ENCODE data around the gene AXL. TPM values are rescaled to one million over a fixed set of nuclear protein-coding genes. Genes with fewer than 3 reads are reported as not detected.

Gene AXL
- total and polyA plus RNA-seq, 2 of the 13 experiments (the other 11 are each of a cell fraction or from before 2014, with no cell fraction given) = 0.71 to 5.9 TPM

- TF ChIP-seq, protein P1, sequence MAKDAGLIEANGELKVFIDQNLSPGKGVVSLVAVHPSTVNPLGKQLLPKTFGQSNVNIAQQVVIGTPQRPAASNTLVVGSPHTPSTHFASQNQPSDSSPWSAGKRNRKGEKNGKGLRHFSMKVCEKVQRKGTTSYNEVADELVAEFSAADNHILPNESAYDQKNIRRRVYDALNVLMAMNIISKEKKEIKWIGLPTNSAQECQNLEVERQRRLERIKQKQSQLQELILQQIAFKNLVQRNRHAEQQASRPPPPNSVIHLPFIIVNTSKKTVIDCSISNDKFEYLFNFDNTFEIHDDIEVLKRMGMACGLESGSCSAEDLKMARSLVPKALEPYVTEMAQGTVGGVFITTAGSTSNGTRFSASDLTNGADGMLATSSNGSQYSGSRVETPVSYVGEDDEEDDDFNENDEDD (CRISPR knock-in tag; IDR thresholded peaks at IDR 0.05; ENCODE audit: borderline replicate concordance) = no peak
- no peak for TF ChIP-seq RAD51 (IDR thresholded peaks at IDR 0.05; ENCODE audit: borderline replicate concordance)
- peak; percentile 99 for TF ChIP-seq KDM5A (IDR thresholded peaks at IDR 0.05; ENCODE audit: borderline replicate concordance, low read length)
- TF ChIP-seq, protein P2, sequence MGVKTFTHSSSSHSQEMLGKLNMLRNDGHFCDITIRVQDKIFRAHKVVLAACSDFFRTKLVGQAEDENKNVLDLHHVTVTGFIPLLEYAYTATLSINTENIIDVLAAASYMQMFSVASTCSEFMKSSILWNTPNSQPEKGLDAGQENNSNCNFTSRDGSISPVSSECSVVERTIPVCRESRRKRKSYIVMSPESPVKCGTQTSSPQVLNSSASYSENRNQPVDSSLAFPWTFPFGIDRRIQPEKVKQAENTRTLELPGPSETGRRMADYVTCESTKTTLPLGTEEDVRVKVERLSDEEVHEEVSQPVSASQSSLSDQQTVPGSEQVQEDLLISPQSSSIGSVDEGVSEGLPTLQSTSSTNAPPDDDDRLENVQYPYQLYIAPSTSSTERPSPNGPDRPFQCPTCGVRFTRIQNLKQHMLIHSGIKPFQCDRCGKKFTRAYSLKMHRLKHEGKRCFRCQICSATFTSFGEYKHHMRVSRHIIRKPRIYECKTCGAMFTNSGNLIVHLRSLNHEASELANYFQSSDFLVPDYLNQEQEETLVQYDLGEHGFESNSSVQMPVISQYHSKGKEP (CRISPR knock-in tag; IDR thresholded peaks at IDR 0.05) = peak; percentile 82
- peak; percentile 70; the same call in 1 of the 3 replicates for TF ChIP-seq MXI1 (IDR thresholded peaks at IDR 0.05; ENCODE audit: borderline replicate concordance, low read depth, low read length)
- no peak for TF ChIP-seq BHLHE40 (IDR thresholded peaks at IDR 0.05; ENCODE audit: low read length)
- no peak for TF ChIP-seq ZNF446 (CRISPR knock-in tag; IDR thresholded peaks at IDR 0.05)
- TF ChIP-seq RXRA (CRISPR knock-in tag; IDR thresholded peaks at IDR 0.05) = peak; percentile 77
- peak; percentile 41 for TF ChIP-seq MLX (CRISPR knock-in tag; IDR thresholded peaks at IDR 0.05)
- TF ChIP-seq BRF2 (CRISPR knock-in tag; IDR thresholded peaks at IDR 0.05) = peak; percentile 51; the same call in 1 of the 2 replicates
- TF ChIP-seq, protein P3, sequence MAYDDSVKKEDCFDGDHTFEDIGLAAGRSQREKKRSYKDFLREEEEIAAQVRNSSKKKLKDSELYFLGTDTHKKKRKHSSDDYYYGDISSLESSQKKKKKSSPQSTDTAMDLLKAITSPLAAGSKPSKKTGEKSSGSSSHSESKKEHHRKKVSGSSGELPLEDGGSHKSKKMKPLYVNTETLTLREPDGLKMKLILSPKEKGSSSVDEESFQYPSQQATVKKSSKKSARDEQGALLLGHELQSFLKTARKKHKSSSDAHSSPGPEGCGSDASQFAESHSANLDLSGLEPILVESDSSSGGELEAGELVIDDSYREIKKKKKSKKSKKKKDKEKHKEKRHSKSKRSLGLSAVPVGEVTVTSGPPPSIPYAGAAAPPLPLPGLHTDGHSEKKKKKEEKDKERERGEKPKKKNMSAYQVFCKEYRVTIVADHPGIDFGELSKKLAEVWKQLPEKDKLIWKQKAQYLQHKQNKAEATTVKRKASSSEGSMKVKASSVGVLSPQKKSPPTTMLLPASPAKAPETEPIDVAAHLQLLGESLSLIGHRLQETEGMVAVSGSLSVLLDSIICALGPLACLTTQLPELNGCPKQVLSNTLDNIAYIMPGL (CRISPR knock-in tag; IDR thresholded peaks at IDR 0.05; ENCODE audit: borderline replicate concordance in 1 of 2, low read depth in 1 of 2) = peak; percentile 87 to 90
- TF ChIP-seq AHDC1 (CRISPR knock-in tag; IDR thresholded peaks at IDR 0.05; ENCODE audit: borderline replicate concordance) = no peak
- no peak for TF ChIP-seq MATR3 (CRISPR knock-in tag; IDR thresholded peaks at IDR 0.05)
- TF ChIP-seq SMAD9 (CRISPR knock-in tag; IDR thresholded peaks at IDR 0.05) = 0 out of 2 replicates have a peak, but pooled peaks have one; percentile 41
- TF ChIP-seq ZNF10 (CRISPR knock-in tag; IDR thresholded peaks at IDR 0.05; ENCODE audit: borderline replicate concordance, low read depth) = no peak
- TF ChIP-seq TRIM24 (CRISPR knock-in tag; IDR thresholded peaks at IDR 0.05) = no peak
These were observed 91.2 kb downstream of the AXL start, which contains the start of gene CCDC97 (continued) for GRCh38 chr19:41310033-41310831.

Data from HepG2 (cell line).